H9 (cell line): ENCODE data around the gene SULT1E1. TPM values are rescaled to one million over a fixed set of nuclear protein-coding genes. Genes with fewer than 3 reads are reported as not detected.

ENCODE experiments used
- DNase-seq: peaks from one replicate; pipeline ENCODE4 v3.0.0-alpha.2; 2017
- H2AFZ ChIP-seq: one replicate; pipeline ENCODE4 v1.6.1; 2013; ENCODE audit warnings: mild to moderate bottlenecking, low read length, control low read depth, moderate library complexity
- H2AK5ac ChIP-seq: 2 replicates; pipeline ENCODE4 v1.6.1; 2013; ENCODE audit warnings: low read length, control low read depth, mixed read lengths; ENCODE audit not compliant: insufficient read length
- H2BK120ac ChIP-seq: one replicate; pipeline ENCODE4 v1.6.1; 2013; ENCODE audit warnings: low read depth, mild to moderate bottlenecking, low read length, control low read depth, inconsistent platforms; ENCODE audit not compliant: poor library complexity, severe bottlenecking
- H2BK12ac ChIP-seq: 2 replicates; pipeline ENCODE4 v1.6.1; 2013; ENCODE audit warnings: low read length, control low read depth, mixed read lengths, low read depth; ENCODE audit not compliant: insufficient read length
- H2BK15ac ChIP-seq: 2 replicates; pipeline ENCODE4 v1.6.1; 2013; ENCODE audit warnings: low read depth, low read length, control low read depth
- H2BK20ac ChIP-seq: one replicate; pipeline ENCODE4 v1.6.1; 2013; ENCODE audit warnings: low read depth, mild to moderate bottlenecking, low read length, control low read depth, inconsistent platforms; ENCODE audit not compliant: poor library complexity, severe bottlenecking
- H2BK5ac ChIP-seq: 2 replicates; pipeline ENCODE4 v1.6.1; 2013; ENCODE audit warnings: low read length, control low read depth, mixed read lengths; ENCODE audit not compliant: insufficient read length
- H3K14ac ChIP-seq: 2 replicates; pipeline ENCODE4 v1.6.1; 2013; ENCODE audit warnings: low read length, control low read depth; ENCODE audit not compliant: insufficient read depth
- H3K18ac ChIP-seq: 2 replicates; pipeline ENCODE4 v1.6.1; 2013; ENCODE audit warnings: low read depth, mild to moderate bottlenecking, mixed read lengths, low read length, control low read depth; ENCODE audit not compliant: insufficient read length
- H3K23ac ChIP-seq: 2 replicates; pipeline ENCODE4 v1.6.1; 2013; ENCODE audit warnings: low read length, control low read depth, mixed read lengths, low read depth; ENCODE audit not compliant: insufficient read length
- H3K23me2 ChIP-seq: 2 replicates; pipeline ENCODE4 v1.6.1; 2013; ENCODE audit warnings: low read depth, mild to moderate bottlenecking, mixed read lengths, low read length, control low read depth; ENCODE audit not compliant: insufficient read length, poor library complexity, severe bottlenecking
- H3K27ac ChIP-seq: 2 replicates; pipeline ENCODE4 v1.5.1; 2013; ENCODE audit warnings: low read length, control low read depth, mixed read lengths, low read depth; ENCODE audit not compliant: insufficient read length
- H3K27me3 ChIP-seq: 2 replicates; pipeline ENCODE4 v1.6.1; 2013; ENCODE audit warnings: low read length, control low read depth, inconsistent platforms; ENCODE audit not compliant: insufficient read depth
- H3K4ac ChIP-seq: 2 replicates; pipeline ENCODE4 v1.6.1; 2013; ENCODE audit warnings: low read depth, mild to moderate bottlenecking, control low read depth, inconsistent platforms, low read length, moderate library complexity
- H3K4me1 ChIP-seq: 2 replicates; pipeline ENCODE4 v1.6.1; 2013; ENCODE audit warnings: low read length, control low read depth, inconsistent platforms; ENCODE audit not compliant: insufficient read depth
- H3K4me2 ChIP-seq: 2 replicates; pipeline ENCODE4 v1.6.1; 2013; ENCODE audit warnings: low read length, control low read depth, mixed read lengths; ENCODE audit not compliant: insufficient read length, insufficient read depth
- H3K56ac ChIP-seq: 2 replicates; pipeline ENCODE4 v1.6.1; 2013; ENCODE audit warnings: low read depth, mild to moderate bottlenecking, mixed read lengths, low read length, control low read depth; ENCODE audit not compliant: insufficient read length
- H3K79me1 ChIP-seq: 2 replicates; pipeline ENCODE4 v1.6.1; 2013; ENCODE audit warnings: low read depth, mild to moderate bottlenecking, moderate library complexity, low read length, control low read depth, inconsistent platforms; ENCODE audit not compliant: insufficient read depth, poor library complexity, severe bottlenecking
- H3K79me2 ChIP-seq: 2 replicates; pipeline ENCODE4 v1.6.1; 2013; ENCODE audit warnings: low read length, control low read depth, inconsistent platforms; ENCODE audit not compliant: insufficient read depth
- H3K9ac ChIP-seq: 2 replicates; pipeline ENCODE4 v1.6.1; 2013; ENCODE audit warnings: low read length, control low read depth, mixed read lengths; ENCODE audit not compliant: insufficient read length; ENCODE audit errors: extremely low read depth
- H3K9me3 ChIP-seq: one replicate; pipeline ENCODE4 v1.6.1; 2013; ENCODE audit warnings: low read depth, low read length, inconsistent platforms; ENCODE audit not compliant: control insufficient read depth
- H3T11ph ChIP-seq: one replicate; pipeline ENCODE4 v1.6.1; 2013; ENCODE audit warnings: mild to moderate bottlenecking, low read length, control low read depth, inconsistent platforms
- H4K20me1 ChIP-seq: one replicate; pipeline ENCODE4 v1.6.1; 2013; ENCODE audit not compliant: control insufficient read depth, insufficient read length, insufficient read depth
- H4K5ac ChIP-seq: 2 replicates; pipeline ENCODE4 v1.6.1; 2013; ENCODE audit warnings: low read depth, mild to moderate bottlenecking, mixed read lengths, low read length, control low read depth; ENCODE audit not compliant: insufficient read length
- H4K8ac ChIP-seq: replicated peaks from 2 replicates; pipeline ENCODE4 v1.6.1; 2013; ENCODE audit warnings: low read length, control low read depth, mixed read lengths, low read depth; ENCODE audit not compliant: insufficient read length
- H4K91ac ChIP-seq: 2 replicates; pipeline ENCODE4 v1.6.1; 2013; ENCODE audit warnings: low read depth, mild to moderate bottlenecking, moderate library complexity, mixed read lengths, low read length, control low read depth; ENCODE audit not compliant: insufficient read length
- H3K27ac Mint-ChIP-seq, 3 experiments: 2 replicates in 2 of 3; 3 replicates in 1 of 3; pipeline ENCODE4 v1.8.0; 2020 to 2021; ENCODE audit warnings: mixed read lengths in 3 of 3, mild to moderate bottlenecking in 1 of 3, moderate library complexity in 1 of 3
- H3K27me3 Mint-ChIP-seq: 2 replicates; pipeline ENCODE4 v1.8.0; 2021; ENCODE audit warnings: low read depth, mild to moderate bottlenecking, moderate library complexity, mixed read lengths
- H3K36me3 Mint-ChIP-seq, 3 experiments: 2 replicates in 2 of 3; 3 replicates in 1 of 3; pipeline ENCODE4 v1.8.0; 2020 to 2021; ENCODE audit warnings: low read depth in 3 of 3, mixed read lengths in 3 of 3; ENCODE audit not compliant: insufficient read depth in 1 of 3
- H3K4me1 Mint-ChIP-seq, 2 experiments: 2 replicates each; pipeline ENCODE4 v1.8.0; 2020; ENCODE audit warnings: mixed read lengths in 2 of 2
- H3K4me3 Mint-ChIP-seq, 2 experiments: 2 replicates in 1 of 2; 3 replicates in 1 of 2; pipeline ENCODE4 v1.8.0; 2020 to 2021; ENCODE audit warnings: mild to moderate bottlenecking in 2 of 2, mixed read lengths in 2 of 2, moderate library complexity in 1 of 2
- H3K9me3 Mint-ChIP-seq, 2 experiments: 2 replicates in 1 of 2; 3 replicates in 1 of 2; pipeline ENCODE4 v1.8.0; 2020; ENCODE audit warnings: mild to moderate bottlenecking in 2 of 2, mixed read lengths in 2 of 2, moderate library complexity in 1 of 2
- CTCF ChIP-seq: fragments of 200-600 bp; sonication (generic); conservative IDR thresholded peaks from 3 replicates; pipeline ENCODE4 v1.8.0; 2021; ENCODE audit warnings: antibody characterized with exemption, mild to moderate bottlenecking
- total RNA-seq: library from RNA; stranded (reverse); gene quantifications from 2 replicates; pipeline ENCODE4 v1.2.1, GENCODE V29; 2021

The SULT1E1 gene
- total RNA-seq, 1 experiment from 2014 or later: not detected

GRCh38 chr4:69793732-69794131 is 66.2 kb downstream of the SULT1E1 start:
- no peaks in the 10 kb centered on the region for H3K4me1 Mint-ChIP-seq
- no peaks in the 10 kb centered on the region for H3K27me3 Mint-ChIP-seq
- no peak overlapping the region for H2AK5ac ChIP-seq

More at GRCh38 chr4:69793732-69794131, 66.2 kb downstream of the SULT1E1 start:
- no peak overlapping the region for H3K56ac ChIP-seq
- H3K23me2 ChIP-seq: no peaks in the 10 kb centered on the region
- H3K79me2 ChIP-seq: no peaks in the 10 kb centered on the region
- no peak overlapping the region for H2BK20ac ChIP-seq
- no peak overlapping the region for H3K27ac Mint-ChIP-seq
- no peak overlapping the region for H2BK120ac ChIP-seq
- H2BK15ac ChIP-seq: no peak overlapping the region
- H3K9ac ChIP-seq: no peak overlapping the region
- H4K5ac ChIP-seq: no peak overlapping the region
- no peak overlapping the region for H4K91ac ChIP-seq
- TF ChIP-seq CTCF: no peak
- H3K18ac ChIP-seq: no peak overlapping the region
- no peaks in the 10 kb centered on the region for H3K9me3 Mint-ChIP-seq
- no peaks in the 10 kb centered on the region for H3K27me3 ChIP-seq
- H4K20me1 ChIP-seq: no peaks in the 10 kb centered on the region
- H3K4ac ChIP-seq: no peak overlapping the region
- H3T11ph ChIP-seq: no peak overlapping the region
- DNase-seq: no peak
- H3K36me3 Mint-ChIP-seq: no peaks in the 10 kb centered on the region
- H3K23ac ChIP-seq: no peak overlapping the region
- no peak overlapping the region for H2AFZ ChIP-seq
- no peaks in the 10 kb centered on the region for H3K79me1 ChIP-seq
- H3K9me3 ChIP-seq: no peaks in the 10 kb centered on the region
- no peak overlapping the region for H4K8ac ChIP-seq
- no peak overlapping the region for H3K27ac ChIP-seq
- no peak overlapping the region for H3K4me2 ChIP-seq
- no peak overlapping the region for H2BK5ac ChIP-seq
- H3K14ac ChIP-seq: no peak overlapping the region
- no peak overlapping the region for H3K4me3 Mint-ChIP-seq
- no peak overlapping the region for H2BK12ac ChIP-seq
- H3K4me1 ChIP-seq: no peaks in the 10 kb centered on the region

Other genes starting within 250 kb of the SULT1E1 start
- not detected in 2 replicates for gene UGT2A2, start 220.5 kb downstream of the SULT1E1 start, total RNA-seq
- gene UGT2A1, start 206.9 kb downstream of the SULT1E1 start, total RNA-seq: 0.26 TPM in 1 of 2 replicates, not detected in the other
- not detected in 2 replicates for gene SULT1B1, start 99.5 kb downstream of the SULT1E1 start, total RNA-seq
- gene CSN1S1, start 70.9 kb upstream of the SULT1E1 start, total RNA-seq: not detected in 2 replicates
- gene CSN2, start 105.6 kb upstream of the SULT1E1 start, total RNA-seq: not detected in 2 replicates
- not detected in 2 replicates for gene STATH, start 135.8 kb upstream of the SULT1E1 start, total RNA-seq
- gene HTN3, start 168.3 kb upstream of the SULT1E1 start, total RNA-seq: not detected in 2 replicates
- gene HTN1, start 190.3 kb upstream of the SULT1E1 start, total RNA-seq: not detected in 2 replicates